ENCODE results near the gene JOSD1.

Gene JOSD1

DNA sequence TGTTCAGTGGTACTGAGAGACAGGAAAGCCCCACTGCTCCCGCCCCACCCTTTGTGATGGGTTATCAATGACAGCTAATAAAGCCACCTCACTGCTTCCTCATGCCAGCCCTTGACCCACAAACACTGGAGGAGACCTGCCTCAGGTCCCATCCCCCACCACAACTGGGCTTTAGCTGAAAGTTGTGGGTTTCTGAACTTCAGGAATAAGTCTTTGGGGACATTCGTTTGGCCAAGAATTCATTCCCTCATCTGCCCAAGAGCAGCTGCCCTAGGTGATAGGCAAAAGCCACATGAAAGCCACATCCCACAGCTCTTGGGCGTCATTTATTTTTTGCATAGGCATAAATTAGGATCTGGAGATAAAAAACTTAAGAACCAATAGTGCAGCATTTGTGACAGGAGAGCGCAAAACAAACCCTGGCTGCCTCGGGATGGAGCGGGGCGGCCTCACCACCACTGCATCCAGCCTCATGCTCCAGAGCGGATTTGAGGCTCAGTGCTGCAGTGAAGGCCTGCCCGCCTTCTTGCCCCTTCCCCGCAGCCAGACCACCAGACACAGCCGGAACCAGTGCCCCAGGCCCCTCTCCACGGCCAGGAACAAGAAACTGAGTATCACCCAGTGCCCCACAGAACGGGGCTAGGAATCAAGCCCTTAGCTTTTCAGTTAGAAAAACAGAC is 33.8 kb upstream of the JOSD1 start:
- H3K4me3 ChIP-seq (ENCODE audit: low read depth, low read length): no peak overlapping the region
- DNase-seq (ENCODE audit: low read depth): no peak

DNA sequence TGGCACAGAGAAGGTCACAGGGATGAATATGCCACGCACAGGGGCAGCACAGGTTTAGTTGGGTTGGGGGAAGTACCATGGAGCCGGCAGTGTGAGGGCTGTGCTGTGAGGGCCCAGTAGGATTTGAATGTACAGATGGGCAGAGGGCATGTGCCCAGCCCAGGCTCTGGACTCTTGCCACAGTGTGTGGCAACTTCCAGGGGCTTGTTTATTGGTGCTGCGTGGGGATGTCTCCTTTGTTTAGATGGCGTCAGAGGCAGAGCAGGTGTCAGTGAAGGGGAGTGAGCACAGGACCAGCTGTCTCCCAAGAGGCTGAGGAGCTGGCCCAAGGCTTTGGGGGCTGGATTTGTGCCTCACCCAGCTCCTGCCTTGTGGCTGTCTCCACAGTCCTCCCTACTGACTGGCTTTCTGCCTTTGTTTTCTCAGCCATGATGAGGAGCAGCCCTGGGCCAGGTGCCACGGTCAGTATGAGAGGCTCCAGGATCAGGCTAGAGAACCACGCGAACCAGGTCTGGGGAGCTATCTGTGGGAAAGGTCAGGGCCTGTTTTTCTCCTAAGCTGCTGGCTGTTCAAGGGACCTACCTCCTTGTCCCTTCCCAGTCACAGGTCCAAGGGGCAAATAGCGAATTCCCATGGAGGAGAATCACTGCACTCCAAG is 33.1 kb upstream of the JOSD1 start:
- DNase-seq (ENCODE audit: low read depth): no peak
- no peak overlapping the region for H3K4me3 ChIP-seq (ENCODE audit: low read depth, low read length)

DNA sequence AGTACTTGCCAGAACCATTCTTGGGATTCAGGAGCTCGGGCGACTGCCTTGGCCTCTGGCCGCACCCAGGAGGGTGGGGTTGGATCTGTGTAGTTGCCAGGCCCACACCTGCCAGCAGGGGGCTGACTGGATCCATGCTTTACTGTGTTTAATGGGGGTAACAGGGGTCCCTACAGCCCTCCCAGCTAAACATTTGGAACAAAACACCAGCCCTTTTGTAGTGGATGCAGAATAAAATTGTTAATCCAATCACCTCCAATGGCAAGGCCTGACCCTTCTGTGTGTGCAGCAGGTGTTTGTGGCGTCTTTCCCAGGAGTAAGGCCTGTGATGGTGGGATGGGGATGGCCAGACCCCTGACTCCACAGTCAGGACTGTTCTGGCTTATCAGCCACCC is 32.6 kb upstream of the JOSD1 start:
- H3K4me3 ChIP-seq (ENCODE audit: low read depth, low read length): no peak overlapping the region
- DNase-seq (ENCODE audit: low read depth): no peak

GRCh38 chr22:38732251-38732815 is 31.6 kb upstream of the JOSD1 start:
- no peak for DNase-seq (ENCODE audit: low read depth)
- H3K4me3 ChIP-seq (ENCODE audit: low read depth, low read length): no peak overlapping the region

DNA sequence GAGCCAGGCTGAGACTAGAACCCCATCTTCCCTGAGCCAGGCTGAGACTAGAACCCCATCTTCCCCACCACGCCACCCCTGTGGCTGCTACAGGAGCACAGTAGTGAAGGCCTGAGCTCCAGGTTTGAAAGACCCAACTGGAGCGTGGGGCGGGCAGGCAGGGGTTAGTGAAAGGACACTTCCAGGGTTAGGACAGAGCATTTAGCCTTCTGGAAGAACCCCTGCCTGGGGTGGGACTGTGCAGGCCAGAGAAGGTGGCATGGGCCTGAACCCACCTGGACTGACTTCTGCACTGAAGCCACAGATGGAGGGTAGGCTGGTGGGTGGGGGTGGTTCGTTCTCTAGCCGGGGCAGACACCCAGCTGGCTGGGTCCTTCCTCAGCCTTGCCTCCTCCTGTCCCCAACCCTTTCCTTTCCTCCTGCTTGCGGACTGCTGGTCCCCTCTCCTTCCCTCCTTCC is 31.0 kb upstream of the JOSD1 start:
- no peak for DNase-seq (ENCODE audit: low read depth)
- H3K4me3 ChIP-seq (ENCODE audit: low read depth, low read length): no peak overlapping the region

DNA sequence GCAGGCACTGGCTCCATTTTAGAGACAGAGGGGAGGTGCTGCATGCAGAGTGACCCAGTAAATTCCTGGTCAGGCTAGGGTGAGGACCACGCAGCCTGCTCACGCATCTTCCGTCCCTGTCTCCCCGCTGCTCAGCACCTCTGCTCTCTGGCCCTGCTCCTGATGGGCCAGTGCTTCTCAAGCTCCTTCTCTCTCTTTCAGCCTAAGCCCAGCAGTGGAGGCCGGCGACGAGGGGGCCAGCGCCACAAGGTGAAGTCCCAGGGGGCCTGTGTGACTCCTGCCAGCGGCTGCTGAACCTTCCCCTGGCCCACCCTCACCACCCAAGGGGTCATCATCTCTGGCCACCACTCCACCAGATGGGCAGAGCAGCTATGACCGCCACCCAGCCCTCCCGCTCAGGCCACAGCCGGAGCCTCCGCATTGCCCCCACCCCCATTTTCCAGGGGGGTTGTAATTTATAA is 29.7 kb upstream of the JOSD1 start:
- H3K4me3 ChIP-seq (ENCODE audit: low read depth, low read length): no peak overlapping the region
- DNase-seq (ENCODE audit: low read depth): no peak

DNA sequence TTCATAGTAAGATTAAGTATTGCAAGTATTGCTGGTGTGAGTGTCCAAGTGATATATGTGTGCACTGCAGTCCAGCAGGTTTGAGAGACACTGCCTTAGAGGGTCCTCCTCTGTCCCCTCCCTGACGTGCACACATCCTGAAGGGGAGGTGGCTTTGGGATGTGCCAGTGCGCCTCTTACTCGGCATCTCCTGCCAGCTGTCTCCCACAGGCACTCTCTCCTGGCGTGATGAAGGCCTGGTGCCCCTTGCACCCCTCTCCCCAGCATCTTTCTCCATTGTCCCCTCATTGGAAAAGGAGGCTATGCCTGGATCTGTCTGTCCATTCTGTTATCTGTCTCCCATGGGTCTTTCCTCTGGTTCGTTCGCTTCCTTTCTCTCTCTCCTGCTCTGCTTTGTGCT is 29.2 kb upstream of the JOSD1 start:
- no peak overlapping the region for H3K4me3 ChIP-seq (ENCODE audit: low read depth, low read length)
- no peak for DNase-seq (ENCODE audit: low read depth)

DNA sequence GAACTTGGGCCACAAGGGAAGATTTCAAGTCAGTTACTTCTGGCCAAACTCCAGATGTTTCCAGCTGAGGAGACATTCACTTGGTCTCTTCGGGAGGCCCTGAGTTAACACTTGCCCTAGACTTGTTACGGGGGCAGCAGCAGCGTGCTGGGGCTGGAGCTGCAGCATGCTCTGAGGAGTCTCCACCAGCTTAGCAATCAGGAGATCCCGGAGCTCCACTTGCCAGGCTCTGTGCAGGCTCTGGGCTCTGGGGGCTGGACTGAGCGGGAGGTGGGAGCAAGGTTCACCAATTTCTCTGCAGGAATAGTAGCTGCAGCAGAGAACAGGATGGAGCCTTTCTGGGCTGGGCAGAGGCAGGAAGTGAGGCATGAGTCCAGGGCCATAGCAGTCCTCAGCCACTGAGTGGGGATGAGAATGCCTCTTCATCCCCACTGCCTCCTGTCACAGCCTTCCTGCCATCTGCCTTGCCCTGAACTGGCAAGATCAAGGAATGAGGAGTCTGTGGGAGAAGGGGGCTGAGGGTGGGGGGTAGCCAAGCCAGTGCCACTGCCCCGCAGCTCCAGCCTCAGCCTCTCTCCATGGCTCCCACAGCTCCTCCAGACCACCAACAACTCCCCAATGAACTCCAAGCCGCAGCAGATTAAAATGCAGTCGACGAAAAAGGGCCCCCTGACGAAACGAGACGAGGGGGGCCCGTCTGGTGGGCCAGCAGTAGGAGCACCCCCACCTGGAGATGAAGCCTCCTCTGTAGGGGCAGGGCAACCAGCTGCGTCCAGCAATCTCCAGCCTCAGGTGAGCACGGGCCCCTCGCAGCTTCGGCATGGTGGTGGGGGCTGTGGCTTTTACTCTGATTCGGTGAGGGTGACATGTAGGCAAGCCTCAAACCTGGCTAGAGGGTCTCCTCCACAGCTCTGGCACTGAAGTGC is 28.4 kb upstream of the JOSD1 start:
- no peak overlapping the region for H3K4me3 ChIP-seq (ENCODE audit: low read depth, low read length)
- no peak for DNase-seq (ENCODE audit: low read depth)

DNA sequence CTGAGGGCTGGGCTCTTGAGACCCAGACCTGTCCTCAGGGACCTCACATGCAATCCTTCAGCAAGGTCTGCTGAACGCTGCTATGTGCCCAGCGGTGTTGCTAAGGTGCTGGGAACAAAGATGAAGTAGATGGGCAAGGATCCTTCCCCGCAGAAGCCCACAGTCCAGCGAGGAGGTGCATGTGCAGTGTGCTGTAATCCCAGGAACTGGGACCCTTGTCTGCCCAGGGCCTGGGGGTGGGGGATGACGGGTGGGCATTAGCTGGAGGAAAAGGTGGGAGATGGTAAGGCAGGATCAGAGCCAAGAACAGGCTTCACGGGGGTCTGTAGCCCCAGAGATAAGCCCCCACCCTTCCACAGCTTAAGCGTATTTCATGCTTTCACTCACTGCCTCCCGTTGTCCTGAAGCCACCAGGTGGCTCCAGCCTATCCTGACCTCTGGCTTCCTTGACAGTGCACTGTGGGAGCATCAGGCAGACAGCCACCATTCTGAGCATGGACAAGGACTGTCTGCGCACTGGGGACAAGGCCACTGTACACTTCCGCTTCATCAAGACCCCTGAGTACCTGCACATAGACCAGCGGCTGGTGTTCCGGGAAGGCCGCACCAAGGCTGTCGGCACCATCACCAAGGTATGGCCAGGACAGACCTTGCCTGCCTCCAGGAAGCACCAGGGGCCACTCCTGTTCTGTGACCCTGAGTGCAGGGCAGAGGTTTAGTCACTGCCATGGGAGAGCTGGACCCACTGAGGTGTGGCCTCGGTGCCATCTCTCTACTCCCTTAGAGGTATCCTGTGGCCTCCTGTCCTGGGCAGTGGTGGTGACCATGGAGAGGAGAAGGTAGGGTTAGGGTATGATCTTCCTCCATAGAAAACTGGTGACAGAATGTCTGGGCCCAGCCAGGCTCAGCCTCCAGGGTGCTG is 27.0 kb upstream of the JOSD1 start:
- no peak overlapping the region for H3K4me3 ChIP-seq (ENCODE audit: low read depth, low read length)
- no peak for DNase-seq (ENCODE audit: low read depth)

- no peak overlapping the region for H3K4me3 ChIP-seq (ENCODE audit: low read depth, low read length)
- no peak for DNase-seq (ENCODE audit: low read depth)
Measured at GRCh38 chr22:38727123-38727522, 26.4 kb upstream of the JOSD1 start.

- DNase-seq (ENCODE audit: low read depth): no peak
- no peak overlapping the region for H3K4me3 ChIP-seq (ENCODE audit: low read depth, low read length)
Measured at GRCh38 chr22:38725900-38726655, 25.3 kb upstream of the JOSD1 start.

GRCh38 chr22:38724926-38725571 is 24.3 kb upstream of the JOSD1 start:
- H3K4me3 ChIP-seq (ENCODE audit: low read depth, low read length): no peak overlapping the region
- no peak for DNase-seq (ENCODE audit: low read depth)

GRCh38 chr22:38724176-38724575 is 23.4 kb upstream of the JOSD1 start:
- no peak overlapping the region for H3K4me3 ChIP-seq (ENCODE audit: low read depth, low read length)

DNA sequence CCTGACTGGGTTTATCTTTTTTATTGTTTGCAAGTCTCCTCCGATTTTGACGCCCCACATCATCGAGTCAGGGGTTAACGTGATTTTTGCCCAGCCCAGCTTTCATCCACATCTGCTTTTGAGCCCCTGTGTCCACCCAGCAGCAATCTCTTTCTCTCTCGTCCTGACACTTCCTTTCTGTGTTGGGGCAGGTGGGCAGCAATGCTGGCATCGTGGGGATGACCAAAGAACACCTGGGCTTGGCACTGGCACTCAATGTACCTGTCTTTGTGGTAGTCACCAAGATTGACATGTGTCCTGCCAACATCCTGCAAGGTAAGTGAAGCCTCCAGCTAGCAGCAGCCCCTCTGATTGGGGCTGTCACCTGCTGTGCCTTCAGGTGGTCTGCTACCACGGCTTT is 20.8 kb upstream of the JOSD1 start:
- DNase-seq (ENCODE audit: low read depth): no peak
- no peak overlapping the region for H3K4me3 ChIP-seq (ENCODE audit: low read depth, low read length)

More at GRCh38 chr22:38724176-38724575, 23.4 kb upstream of the JOSD1 start:
- DNase-seq (ENCODE audit: low read depth): no peak

DNA sequence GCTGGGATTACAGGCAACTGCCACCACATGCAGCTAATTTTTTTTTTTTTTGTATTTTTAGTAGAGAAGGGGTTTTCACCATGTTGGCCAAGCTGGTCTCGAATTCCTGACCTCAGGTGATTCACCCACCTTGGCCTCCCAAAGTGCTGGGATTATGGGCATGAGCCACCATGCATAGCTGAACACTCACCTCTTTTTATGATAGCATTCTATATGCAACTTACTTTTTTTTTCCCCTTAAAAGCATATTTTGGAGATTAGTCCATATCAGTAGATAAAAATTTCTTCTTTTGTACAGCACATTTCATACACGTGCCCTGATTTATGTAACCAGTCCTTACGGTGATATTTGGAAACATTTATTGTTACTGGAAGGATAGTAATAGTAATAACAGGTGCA is 19.6 kb upstream of the JOSD1 start:
- no peak for DNase-seq (ENCODE audit: low read depth)
- H3K4me3 ChIP-seq (ENCODE audit: low read depth, low read length): no peak overlapping the region

DNA sequence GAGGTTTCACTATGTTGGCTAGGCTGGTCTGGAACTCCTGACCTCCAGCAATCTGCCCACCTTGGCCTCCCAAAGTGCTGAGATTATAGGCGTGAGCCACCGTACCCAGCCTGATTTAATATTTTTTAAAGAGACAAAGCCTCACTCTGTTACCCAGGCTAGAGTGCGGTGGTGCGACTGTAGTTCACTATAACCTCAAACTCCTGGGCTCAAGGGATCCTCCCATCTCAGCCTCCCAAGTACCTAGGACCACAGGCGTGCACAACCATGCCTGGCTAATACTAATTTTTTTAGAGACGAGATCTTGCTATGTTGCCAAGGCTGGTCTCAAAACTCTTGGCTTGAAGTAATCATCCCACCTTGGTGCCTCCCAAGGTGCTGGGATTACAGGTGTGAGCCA is 18.5 kb upstream of the JOSD1 start:
- DNase-seq (ENCODE audit: low read depth): no peak

DNA sequence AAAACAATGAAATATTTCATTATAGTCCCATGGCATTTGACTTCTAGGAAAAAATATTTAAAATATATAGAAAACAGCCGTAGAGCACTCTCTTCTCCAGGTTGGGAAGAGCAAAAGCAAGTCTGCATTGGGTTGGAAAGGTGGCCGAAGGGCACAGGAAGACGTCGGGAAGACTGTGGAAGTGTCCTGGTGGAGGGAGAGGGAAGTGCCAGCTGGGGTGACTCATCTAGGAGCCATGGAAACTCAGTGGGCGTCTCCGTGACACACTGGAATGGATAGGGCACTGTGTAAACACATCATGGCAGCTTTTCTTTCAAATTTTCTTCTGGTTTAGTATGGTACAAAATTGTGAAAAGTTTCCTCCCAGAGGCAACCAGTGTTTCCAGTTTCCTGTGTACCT is 17.7 kb upstream of the JOSD1 start:
- DNase-seq (ENCODE audit: low read depth): no peak

More for the DNA sequence above, 18.5 kb upstream of the JOSD1 start:
- H3K4me3 ChIP-seq (ENCODE audit: low read depth, low read length): no peak overlapping the region

GRCh38 chr22:38717244-38717643 is 16.5 kb upstream of the JOSD1 start:
- no peak overlapping the region for H3K4me3 ChIP-seq (ENCODE audit: low read depth, low read length)
- no peak for DNase-seq (ENCODE audit: low read depth)

More for the DNA sequence above, 17.7 kb upstream of the JOSD1 start:
- H3K4me3 ChIP-seq (ENCODE audit: low read depth, low read length): no peak overlapping the region
